Measurements from ENCODE around the gene CENPA.

- TF ChIP-seq, protein P1, sequence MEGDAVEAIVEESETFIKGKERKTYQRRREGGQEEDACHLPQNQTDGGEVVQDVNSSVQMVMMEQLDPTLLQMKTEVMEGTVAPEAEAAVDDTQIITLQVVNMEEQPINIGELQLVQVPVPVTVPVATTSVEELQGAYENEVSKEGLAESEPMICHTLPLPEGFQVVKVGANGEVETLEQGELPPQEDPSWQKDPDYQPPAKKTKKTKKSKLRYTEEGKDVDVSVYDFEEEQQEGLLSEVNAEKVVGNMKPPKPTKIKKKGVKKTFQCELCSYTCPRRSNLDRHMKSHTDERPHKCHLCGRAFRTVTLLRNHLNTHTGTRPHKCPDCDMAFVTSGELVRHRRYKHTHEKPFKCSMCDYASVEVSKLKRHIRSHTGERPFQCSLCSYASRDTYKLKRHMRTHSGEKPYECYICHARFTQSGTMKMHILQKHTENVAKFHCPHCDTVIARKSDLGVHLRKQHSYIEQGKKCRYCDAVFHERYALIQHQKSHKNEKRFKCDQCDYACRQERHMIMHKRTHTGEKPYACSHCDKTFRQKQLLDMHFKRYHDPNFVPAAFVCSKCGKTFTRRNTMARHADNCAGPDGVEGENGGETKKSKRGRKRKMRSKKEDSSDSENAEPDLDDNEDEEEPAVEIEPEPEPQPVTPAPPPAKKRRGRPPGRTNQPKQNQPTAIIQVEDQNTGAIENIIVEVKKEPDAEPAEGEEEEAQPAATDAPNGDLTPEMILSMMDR (IDR thresholded peaks at IDR 0.05) = no peak
- TF ChIP-seq ZFX (IDR thresholded peaks at IDR 0.05; ENCODE audit: borderline replicate concordance) = no peak
Observed at GRCh38 chr2:26807788-26808460, 22.1 kb downstream of the CENPA start.

Measured in 22Rv1 (cell line).